Stimulated activated CD8-positive, alpha-beta memory T cell treated with anti-CD3 and anti-CD28 coated beads, Interleukin-12 subunit alpha, Interleukin-12 subunit beta, amount 100 ng/mL, for 1 hour (primary cell): Measurements from ENCODE around the gene MTARC2.

Experiments
- DNase-seq: peaks from one replicate; pipeline ENCODE4 v3.0.0-alpha.2; 2020; ENCODE audit warnings: low read depth

The MTARC2 gene

DNA sequence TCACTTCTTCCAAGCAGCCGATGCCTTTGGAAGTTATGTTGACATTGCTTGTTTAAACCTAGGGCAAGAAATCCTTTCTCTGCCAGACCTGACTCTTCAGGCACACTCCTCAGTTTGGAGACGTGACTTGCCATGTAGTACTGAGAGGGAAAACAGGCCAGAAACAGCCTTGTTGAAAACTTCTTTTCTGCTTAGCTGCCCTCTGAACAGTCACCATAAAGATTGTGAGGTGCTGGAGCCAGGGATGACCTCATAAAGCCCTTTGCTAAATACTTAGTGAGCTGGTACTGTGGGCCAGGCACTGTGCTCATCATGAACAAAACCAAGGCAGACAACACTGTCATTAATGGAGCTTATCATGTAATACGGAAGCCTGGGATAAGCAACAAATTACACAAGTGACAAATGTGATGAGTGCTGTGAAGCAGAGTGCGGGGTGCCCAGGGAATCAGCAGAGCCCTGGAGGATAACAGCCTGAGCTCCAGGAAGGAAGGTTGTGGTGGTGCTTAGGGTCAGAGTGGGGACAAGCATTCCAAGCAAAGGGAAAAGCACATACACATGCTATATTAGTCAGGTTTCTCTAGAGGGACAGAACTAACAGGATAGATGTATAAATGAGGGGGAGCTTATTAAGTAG, 80.9 kb downstream of the MTARC2 start:
- DNase-seq, result no peak

DNA sequence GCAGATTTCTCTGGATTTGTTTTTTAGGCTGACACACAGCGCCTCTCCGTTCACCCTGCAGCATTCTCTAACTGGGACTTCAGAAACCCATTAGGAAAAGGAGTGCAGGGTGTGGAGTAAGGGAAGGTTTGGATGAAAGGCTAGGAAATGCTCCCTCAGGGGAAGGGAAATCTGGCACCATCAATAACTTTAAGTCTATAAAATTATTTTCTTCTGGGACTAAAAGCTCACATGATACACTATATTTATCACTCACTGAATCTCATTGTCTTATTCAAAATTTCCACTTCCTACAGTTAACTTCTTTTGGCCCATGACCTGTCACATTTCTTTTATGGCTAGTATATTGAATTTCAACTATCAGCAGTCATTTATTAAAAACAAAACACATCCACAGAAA, 85.3 kb downstream of the MTARC2 start:
- DNase-seq, result no peak
